NK-92 (cell line): Measurements from ENCODE around the gene CKS1B.
A peak's percentile ranks its signal among the peaks of the same experiment; 100 is the strongest.

Source experiments
- DNase-seq: peaks from one replicate; lab custom pipeline; 2025; ENCODE audit not compliant: unreplicated experiment; lab: John Stamatoyannopoulos, UW

The CKS1B gene

GRCh38 chr1:154945160-154945961 lies 29.1 kb upstream of the CKS1B start:
- DNase-seq = no peak

GRCh38 chr1:154945962-154946850 lies 28.3 kb upstream of the CKS1B start:
- DNase-seq = no peak

- no peak for DNase-seq
Measured at GRCh38 chr1:154948079-154948478, 26.4 kb upstream of the CKS1B start.

- DNase-seq = no peak
Measured at GRCh38 chr1:154951901-154952657, 22.4 kb upstream of the CKS1B start.

- no peak for DNase-seq
Measured at GRCh38 chr1:154952664-154953063, 21.8 kb upstream of the CKS1B start.

DNA sequence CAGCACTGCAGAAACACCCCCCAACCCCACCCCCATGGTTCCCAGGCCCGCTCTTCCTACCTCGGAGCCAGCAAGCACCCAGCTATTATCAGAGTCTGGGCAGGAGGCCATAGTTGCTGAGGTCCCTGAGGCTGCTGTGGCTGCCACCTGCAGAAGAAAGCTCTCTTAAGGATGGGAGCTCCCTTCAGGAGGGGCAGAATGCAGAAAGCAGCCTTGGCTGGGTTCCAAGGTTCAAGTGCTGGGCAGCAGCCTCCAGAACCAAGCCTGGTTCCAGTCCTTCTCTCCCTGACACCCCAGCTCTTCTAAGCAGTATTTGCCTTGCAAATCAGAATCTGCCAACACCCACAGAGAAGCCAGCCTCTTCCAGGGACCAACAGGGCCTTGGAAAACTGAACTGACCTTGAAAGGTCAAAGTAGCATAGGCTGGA lies 20.9 kb upstream of the CKS1B start:
- no peak for DNase-seq

DNA sequence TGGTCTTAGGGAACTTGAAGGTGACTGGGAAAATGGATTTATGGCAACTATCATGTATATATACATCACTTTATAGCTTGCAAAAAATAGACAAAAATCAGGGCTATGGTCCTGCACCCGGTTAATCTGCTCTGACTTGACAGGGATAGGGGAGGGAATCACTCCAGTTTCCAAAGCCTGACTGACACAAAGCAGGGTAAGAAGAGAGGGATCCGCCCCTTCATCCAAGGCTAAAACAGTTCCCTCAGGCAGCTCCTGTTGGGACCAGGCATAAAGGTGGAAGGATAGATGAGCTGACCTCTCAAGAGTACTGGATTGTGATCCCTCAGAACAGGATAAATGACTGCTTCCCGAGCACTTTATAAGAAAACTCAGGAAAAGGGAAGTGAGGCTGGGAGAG lies 19.9 kb upstream of the CKS1B start:
- DNase-seq = no peak

- DNase-seq = peak; percentile 72
Measured at GRCh38 chr1:154955039-154955717, 19.3 kb upstream of the CKS1B start.

DNA sequence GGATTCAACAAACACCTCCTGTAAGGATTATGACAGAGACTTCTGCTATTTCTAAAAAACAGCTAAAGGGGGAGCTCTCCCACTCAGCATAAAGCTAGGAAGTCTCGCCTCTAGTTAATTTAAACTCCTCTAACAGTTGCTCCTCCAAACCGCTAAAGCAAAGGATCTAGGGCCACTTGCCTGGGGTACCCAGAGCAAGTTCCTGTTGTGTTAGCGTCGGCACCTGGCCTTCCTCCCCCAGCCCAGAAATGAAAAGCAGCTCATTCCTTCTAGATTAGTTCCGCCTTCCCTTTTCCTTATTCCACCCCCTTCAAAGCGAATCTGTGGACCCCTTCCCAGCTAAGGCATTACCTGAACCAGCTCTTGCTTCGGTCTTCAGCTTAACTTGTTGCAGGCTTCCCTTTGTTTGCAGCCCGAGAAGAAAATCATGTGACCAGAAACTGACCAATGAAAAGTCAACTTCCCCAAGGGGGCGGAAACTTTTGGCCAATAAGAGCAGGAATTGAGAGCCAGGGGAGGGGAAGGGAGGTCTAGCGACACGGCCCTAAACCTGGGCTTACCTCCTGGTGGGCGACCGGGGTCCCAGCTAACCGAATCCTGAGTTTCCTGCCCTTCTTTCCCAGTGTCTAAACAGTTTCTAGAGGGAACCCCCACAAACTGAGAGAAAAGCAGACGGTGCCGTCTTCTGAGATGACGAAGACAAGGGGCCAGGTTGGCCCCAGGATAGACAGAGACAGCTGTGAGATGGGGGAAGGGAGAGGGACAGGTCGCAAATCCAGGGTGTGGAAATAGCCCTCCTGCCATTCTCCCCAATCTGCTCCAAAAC lies 18.6 kb upstream of the CKS1B start, which contains the start of gene PBXIP1:
Gene PBXIP1, minus strand, starts transcription at position 382 of the 826 bp plus-strand sequence. CDS start 2,378 bp downstream, outside the sequence.
- peak; percentile 25 for DNase-seq

GRCh38 chr1:154956544-154956941 lies 17.9 kb upstream of the CKS1B start:
- no peak for DNase-seq

GRCh38 chr1:154957091-154957657 lies 17.3 kb upstream of the CKS1B start:
- no peak for DNase-seq

- no peak for DNase-seq
Measured at GRCh38 chr1:154958036-154958435, 16.4 kb upstream of the CKS1B start.

GRCh38 chr1:154958681-154959425 lies 15.6 kb upstream of the CKS1B start:
- no peak for DNase-seq

DNA sequence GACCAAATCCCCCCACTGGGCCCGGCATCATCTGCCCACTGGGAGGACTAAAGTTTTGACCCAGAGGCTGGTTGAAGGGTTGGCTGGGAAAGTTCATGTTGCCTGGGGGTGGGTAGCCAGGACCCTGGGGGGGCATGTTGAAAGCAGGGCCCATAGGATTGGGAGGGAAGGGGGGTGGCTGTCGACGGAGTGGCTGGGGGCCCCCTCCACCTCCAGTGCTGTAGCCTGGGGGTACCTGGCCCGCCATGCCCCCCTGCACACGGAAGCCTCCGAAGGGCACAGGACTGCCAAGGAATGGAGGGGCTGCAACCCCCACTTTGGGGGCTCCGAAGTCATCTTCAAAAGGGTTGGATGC lies 15.1 kb upstream of the CKS1B start:
- DNase-seq = no peak

- no peak for DNase-seq
Measured at GRCh38 chr1:154960446-154961136, 13.9 kb upstream of the CKS1B start.

DNA sequence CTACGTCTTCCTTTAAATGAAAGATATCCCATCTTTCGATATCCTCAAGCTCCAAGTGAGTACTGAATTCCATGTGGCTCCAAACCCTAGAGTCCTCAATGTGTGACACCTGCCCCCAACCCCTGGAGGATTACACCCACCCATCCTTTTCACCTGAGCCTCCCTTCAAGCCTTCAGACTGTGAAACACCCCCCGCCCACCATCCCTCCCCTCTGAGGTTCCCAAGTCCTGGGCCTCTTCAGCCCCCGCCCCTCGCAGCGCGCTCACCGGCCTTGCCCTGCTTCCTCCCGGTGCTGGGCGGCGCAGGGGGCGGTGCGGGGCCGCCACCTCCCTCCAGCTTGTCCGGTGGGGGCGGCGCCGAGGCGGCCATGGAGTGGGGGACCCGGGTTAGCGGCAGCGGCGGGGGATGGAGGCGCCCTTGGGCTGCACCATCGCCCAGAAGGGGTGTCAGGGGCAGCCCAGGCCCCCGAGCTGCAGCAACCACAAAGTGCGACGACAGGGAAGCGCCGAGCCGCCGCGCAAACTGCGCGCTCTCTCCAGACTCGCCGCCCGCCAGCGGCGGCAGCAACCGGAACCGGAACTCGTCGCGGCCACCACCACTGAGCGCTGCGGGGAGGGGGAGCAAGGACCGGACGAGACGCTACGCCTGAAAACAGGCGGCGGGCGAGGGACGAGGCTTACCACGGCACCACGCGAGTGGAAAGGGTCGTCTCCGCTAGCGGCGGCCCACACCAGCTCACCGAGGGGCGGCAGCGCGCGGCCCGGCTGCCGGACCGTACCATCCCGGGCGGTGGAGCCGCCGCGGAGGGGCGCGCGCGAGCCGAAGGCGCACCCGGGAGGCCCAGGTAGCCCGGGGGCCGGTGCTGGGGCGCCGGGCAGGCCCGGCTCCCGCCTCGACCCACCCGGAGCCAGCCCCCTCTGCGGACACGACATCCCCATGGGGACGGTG lies 13.0 kb upstream of the CKS1B start, which contains the start of gene PYGO2:
Gene PYGO2, minus strand, starts transcription at position 576 of the 949 bp plus-strand sequence. Its CDS starts 206 bp downstream, at position 370.
- no peak for DNase-seq

GRCh38 chr1:154962156-154962749 lies 12.2 kb upstream of the CKS1B start:
- no peak for DNase-seq
